RPMI7951 (cell line): ENCODE data around the gene CSF1R. TPM values are rescaled to one million over a fixed set of nuclear protein-coding genes. Genes with fewer than 3 reads are reported as not detected.
A peak's percentile ranks its signal among the peaks of the same experiment; 100 is the strongest.
"Not testable (repeated sequence)": the region's sequence is repeated elsewhere in the genome, so short reads cannot be mapped to it uniquely, and the experiment has no call there.

Experiments used
- DNase-seq: peaks from one replicate; pipeline ENCODE4 v3.0.0-alpha.2; 2012; ENCODE audit warnings: low read depth
- total RNA-seq: library from RNA; depleted of rRNA; stranded (reverse); fragments of >200 nt; shearing (Covaris generic); gene quantifications from 2 replicates; pipeline ENCODE4 v1.2.3, GENCODE V29; 2014

CSF1R gene
- total RNA-seq, 1 experiment from 2014 or later: 4.3 TPM

- no peak for DNase-seq
Measured at GRCh38 chr5:150055326-150056074, 30.9 kb downstream of the CSF1R start.

DNA sequence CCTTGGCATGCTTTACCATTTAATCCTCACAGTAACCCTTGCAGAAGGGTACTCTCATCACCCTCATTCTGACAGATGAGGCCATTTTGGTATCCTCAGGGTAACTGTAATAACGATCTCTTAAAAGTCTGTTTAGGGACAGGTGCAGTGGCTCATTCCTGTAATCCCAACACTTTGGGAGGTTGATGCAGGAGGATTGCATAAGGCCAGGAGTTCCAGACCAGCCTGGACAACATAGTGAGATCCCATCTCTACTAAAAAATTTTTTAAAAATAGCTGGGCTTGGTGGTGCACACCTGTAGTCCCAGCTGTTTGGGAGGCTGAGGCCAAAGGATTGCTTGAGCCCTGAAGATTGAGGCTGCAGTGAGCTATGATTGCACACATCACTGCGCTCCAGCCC lies 31.8 kb downstream of the CSF1R start:
- DNase-seq: no peak

DNA sequence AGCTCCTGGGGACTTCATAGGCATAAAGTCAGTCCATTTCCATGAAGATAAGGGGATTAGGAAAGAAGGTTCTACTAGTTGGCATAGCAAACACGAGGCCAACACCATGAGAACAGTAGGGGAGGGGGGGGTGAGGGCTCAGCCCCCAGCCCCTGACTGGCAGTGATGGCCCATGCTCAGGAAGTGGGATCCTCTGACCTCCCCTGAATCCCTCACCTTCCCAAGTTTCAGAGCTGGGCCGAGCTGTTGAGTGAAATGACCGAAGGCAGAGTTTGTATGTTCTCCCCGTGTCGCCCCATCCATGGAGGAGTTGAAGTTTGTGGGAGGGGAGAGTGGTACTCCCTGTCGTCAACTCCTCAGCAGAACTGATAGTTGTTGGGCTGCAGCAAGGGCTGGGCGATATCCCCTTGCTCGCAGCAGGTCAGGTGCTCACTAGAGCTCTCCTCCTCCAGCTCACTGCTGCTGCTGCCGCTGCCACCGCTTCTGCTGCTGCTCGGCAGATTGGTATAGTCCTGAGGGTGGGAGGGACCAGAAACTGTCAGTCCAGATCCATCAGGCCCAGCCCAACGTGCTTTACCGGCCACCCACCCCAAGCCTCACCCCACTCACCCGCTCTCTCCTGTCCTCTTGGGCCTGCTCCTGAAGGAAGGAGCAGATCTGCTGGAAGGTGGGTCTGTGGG lies 32.5 kb downstream of the CSF1R start:
- DNase-seq: no peak

- DNase-seq: peak; percentile 95
Measured at GRCh38 chr5:150052956-150053712, 33.2 kb downstream of the CSF1R start.

DNA sequence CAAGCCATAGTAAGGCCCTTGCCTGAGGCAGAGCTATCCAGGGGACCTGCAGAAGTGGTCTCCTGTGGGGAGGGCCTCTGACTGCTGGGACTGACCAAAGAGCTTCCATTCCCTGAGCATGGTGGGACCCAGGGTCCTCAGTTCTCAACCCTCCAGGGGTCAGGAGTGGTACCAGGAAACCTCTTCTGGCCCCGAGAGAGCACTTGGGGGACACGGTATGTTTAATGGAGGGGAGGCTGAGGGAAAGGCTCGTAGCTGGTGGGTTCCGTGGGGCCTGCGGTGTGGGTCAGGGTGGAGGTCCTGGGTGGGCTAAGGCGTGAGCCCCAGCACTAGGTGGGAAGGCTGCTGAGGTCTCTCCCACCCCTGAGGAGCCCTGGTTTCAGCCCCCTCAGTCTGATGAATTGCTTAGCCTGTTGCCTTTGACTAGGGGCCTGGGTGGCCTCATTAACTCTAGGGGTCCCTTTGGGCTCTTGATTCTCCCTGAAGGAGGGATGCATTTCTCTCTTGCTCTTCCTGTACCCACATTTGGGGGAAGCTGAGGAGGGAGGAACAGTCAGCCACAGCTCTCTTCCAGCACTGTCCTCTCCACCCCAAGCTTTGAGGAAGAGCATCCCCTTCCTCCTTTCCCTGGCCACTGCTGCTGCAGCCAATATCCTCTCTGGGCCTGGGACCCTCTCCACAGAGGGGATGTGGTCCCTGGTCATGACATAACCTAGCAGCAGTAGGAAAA lies 34.0 kb downstream of the CSF1R start:
- no peak for DNase-seq

GRCh38 chr5:150051657-150052195 lies 34.6 kb downstream of the CSF1R start:
- no peak for DNase-seq

- peak; percentile 96 for DNase-seq
Measured at GRCh38 chr5:150050172-150050811, 36.1 kb downstream of the CSF1R start.

GRCh38 chr5:150046031-150046430 lies 40.3 kb downstream of the CSF1R start:
- no peak for DNase-seq

- DNase-seq: no peak
Measured at GRCh38 chr5:150045549-150045948, 40.8 kb downstream of the CSF1R start.

GRCh38 chr5:150044712-150045111 lies 41.6 kb downstream of the CSF1R start:
- no peak for DNase-seq

- DNase-seq: peak; percentile 74
Measured at GRCh38 chr5:150044329-150044681, 42.0 kb downstream of the CSF1R start.

DNA sequence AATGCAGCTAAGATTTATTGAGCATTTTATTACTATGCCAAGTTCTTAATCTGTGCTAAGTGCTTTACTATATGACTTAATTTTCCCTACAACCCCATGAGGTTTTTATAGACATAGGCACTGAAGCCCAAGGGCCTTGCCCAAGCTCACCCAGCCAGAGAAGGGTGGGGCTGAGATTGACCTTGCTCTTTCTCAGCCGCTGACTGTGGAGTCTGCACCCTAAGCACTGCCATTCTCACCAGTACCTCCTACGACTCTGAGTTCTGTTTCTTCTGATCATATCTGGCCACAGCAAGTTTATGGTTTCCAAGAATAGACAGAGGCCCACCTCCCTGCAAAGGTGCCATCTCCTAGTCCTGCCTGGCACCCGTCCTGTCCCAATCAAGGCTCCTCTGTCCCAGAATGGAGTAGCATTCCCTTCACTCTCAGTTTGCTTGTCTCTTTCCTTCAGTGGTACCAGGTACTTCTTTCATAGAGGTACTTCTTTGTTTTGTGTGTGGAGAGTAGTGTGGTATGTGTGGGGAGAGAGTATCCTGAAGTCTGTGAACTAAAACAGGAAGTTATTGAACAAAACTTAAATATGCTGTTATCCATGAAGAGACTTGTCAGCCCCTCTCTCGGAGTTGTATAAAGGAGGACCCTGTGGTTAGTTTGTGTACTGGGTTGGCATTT lies 42.6 kb downstream of the CSF1R start:
- DNase-seq: no peak

- no peak for DNase-seq
Measured at GRCh38 chr5:150042459-150042858, 43.9 kb downstream of the CSF1R start.

- DNase-seq: no peak
Measured at GRCh38 chr5:150038547-150038946, 47.8 kb downstream of the CSF1R start.

DNA sequence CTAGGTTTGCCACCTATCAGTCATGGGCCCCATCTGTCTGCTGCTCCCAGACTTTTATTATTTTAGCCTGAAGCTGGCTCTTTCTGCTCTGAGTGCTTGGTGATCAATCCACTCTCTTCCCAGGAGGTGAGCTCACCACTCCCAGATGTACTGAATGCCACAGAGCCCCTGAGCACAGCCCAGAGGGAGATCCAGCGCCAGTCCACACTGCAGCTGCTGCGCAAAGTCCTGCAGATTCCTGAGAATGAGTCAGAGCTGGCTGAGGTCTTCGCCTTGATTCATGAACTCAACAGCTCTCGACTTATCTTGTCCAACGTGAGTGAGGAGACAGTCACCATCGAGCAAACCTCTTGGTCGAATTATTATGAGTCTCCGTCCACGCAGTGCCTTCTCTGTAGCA lies 49.8 kb downstream of the CSF1R start:
- DNase-seq: peak; percentile 99

DNA sequence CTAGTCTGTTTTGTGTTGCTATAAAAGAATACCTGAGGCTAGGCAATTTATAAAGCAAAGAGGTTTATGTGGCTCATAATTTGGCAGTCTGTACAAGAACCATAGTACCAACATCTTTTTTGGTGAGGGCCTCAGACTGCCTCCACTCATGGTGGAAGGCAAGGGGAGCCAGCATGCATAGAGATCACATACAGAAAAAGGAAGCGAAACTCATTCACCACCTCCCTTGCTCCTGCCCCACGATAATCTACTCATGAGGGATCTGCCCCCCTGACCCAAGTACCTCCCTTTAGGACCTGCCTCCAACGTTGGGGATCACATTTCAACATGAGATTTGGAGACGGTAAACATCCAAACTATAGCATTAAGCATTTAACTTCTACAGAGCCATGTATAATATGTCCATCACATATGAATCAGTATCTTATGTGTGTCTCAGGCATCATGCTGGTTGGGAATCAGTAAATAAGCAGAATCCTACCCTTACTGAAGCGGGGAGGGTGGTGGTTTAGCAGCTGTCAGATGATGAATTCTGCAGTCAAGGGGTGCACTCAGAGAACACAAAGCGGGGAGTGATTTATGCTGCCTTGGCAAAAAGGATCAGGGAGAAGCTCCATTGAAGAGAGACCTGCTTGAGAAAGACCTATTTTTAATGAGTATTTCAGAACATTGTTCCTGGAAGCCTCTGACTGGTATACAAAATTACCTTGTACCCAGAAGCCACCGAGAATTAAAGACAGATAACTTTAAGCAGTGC lies 51.0 kb downstream of the CSF1R start:
- no peak for DNase-seq

DNA sequence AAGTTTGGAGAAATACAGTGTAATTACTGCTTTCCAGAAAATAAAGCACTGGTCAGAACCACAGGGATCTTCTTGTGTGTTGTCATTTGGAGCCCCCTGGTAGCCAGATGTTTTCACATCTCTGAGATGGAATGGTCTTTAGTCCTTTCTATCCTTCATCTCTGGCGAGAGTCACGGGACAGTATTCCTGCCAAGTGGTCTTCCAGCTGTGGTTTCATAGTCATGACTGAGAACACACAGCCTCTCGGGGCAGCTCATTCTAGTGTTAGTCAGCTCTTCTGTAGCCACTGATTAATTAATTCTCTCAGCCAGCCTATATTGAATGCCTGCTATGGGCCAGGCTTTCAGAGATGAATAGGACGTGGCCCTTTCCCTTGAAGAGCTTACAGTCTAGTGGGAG lies 51.7 kb downstream of the CSF1R start:
- DNase-seq: peak; percentile 96

DNA sequence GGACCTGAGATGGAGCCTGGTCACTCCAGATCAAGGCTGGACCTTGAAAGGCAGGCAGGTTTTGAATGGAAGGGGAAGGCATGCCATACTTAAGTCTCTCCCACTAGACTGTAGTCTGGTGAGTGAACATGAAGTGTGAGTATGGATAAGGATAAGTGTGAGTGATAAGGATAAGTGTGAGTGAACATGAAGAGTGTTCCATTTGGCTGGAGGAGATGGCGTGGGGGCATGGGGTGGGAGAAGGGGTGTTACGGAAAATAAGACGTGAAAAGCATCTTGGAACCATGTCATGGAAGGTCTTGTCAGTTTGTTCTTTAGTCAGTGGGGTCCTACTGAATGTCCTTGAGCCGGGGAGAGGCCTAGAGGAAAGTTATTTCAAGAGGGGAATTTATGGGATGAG lies 53.0 kb downstream of the CSF1R start:
- DNase-seq: no peak

- DNase-seq: not testable (repeated sequence)
Measured at GRCh38 chr5:150028047-150028446, 58.3 kb downstream of the CSF1R start.

DNA sequence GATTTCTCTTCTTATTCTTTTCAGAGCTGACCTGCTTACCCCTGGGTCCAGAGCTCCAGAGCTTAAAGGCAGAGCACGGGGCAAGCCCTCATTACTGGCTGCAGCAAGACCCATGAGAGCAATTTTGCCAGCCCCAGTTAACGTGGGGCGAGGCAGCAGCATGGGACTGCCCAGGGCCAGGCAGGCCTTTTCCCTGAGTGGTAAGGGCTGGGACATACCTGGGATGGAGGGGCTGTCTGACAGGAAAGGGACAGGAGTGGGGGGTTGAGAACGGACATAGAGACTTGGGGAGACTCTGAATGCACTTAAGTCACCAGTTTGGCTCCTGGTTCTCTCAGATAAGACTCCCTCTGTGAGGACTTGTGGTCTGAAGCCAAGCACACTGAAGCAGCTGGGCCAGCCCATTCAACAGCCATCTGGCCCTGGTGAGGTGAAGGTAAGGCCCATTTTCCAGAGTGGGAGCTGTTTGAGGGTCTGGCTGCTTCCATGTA lies 59.6 kb downstream of the CSF1R start:
- DNase-seq: no peak
